Activated CD8-positive, alpha-beta memory T cell treated with anti-CD3 and anti-CD28 coated beads, Interleukin-2, amount 50 U/mL, for 48 hours (primary cell): ENCODE data around the gene TSC22D3.
"Not testable (repeated sequence)": the region's sequence is repeated elsewhere in the genome, so short reads cannot be mapped to it uniquely, and the experiment has no call there.

ENCODE experiments used
- DNase-seq: peaks from one replicate; pipeline ENCODE4 v3.0.0-alpha.2; 2020

The TSC22D3 gene

DNA sequence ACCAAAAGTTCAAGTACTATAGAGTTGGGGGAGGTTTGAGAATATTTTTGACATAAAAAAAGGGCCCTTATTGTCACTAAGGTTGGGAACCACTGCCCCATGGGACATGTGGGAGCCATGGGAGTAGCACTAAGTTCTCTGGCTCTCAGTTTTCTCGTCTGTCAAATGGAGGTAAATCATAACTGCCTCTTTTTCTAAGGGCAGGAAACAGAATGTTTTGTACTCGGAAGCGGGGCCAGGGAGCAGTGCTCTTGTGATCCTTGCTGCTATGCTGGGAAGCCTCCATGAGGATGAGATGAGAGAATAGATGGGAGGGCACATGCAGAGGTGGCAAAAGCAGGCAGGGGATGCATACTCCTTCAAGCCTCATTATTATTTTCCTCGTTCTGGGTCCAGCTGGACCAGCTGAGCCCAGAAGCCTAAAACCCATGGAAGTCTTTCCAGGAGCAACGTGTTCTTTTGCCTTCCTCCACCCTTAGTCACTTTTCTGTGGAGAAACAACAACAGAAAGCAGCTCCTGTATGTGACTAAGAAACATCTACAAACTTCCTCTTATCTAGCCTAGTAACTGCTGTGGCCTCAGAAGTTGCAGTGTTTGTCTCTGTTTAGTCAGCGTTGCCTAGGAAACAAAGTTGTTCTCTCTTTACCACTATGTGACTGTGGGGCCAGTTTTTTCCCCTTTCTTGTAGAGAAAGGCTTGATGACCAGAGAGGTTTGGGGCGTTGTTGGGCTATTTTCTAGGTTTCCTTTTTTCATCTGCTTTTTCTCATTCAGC lies 64.8 kb downstream of the TSC22D3 start:
- no peak for DNase-seq

- DNase-seq: no peak
Observed at GRCh38 chrX:107709266-107709806, 66.3 kb downstream of the TSC22D3 start.

DNA sequence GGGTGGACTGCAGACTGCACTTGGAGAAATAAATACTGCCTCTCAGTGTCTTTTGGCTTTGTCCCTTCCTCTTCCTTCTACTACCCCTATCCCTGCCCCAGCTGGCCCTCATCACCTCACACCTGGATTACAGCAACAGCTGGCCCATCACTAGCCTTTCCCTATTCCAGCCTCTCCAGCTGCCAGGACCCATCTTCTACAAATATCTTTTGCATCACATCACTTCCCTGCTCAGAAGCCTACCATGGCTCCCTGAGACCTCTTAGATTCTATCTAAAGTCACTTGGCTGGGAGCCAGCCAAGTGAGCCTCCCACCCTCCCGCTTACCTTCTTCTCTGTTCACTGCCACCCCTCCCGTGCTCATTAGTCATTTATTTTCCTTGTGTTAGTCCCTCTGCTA lies 66.8 kb downstream of the TSC22D3 start:
- DNase-seq: no peak

DNA sequence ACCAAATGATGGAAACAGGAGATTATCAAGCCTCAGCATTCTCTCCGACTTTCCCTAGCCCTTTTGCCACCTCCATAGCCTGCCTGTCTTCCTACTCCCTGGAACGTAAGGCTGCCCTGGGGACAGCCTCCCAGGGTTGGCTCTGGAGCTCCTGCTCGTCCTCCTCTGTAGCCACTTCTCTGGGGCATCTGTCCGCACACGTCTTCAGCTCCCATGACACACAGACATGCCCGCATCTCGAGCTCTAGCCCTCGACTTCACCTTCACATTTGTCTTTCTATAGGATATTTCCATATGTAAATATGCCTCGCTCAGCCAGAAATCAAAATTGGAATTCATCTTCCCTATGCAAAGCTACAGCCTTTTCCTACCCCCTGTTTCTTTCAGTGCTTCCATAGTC lies 67.7 kb downstream of the TSC22D3 start:
- no peak for DNase-seq

- no peak for DNase-seq
Observed at GRCh38 chrX:107706309-107706708, 69.3 kb downstream of the TSC22D3 start.

DNA sequence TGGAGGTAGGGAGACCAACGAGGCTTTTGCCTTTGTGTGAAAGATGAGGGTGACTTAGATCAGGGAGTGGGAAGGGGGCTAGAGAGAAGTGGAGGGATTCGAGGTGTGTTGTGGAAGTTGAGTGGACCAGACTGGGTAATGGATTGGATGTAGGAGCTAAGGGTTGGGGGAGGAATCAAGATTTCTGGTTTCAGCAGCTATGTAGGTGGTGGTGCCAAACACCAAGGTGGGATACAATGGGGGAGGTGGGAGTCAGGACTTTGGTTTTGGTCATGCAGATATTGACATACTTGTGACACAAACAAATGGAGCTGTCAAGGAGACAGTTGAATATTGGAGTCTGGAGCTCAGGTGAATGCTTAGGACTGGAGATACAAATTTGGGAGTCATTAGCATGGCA lies 71.0 kb downstream of the TSC22D3 start:
- no peak for DNase-seq

GRCh38 chrX:107704181-107704580 lies 71.4 kb downstream of the TSC22D3 start:
- DNase-seq: no peak

DNA sequence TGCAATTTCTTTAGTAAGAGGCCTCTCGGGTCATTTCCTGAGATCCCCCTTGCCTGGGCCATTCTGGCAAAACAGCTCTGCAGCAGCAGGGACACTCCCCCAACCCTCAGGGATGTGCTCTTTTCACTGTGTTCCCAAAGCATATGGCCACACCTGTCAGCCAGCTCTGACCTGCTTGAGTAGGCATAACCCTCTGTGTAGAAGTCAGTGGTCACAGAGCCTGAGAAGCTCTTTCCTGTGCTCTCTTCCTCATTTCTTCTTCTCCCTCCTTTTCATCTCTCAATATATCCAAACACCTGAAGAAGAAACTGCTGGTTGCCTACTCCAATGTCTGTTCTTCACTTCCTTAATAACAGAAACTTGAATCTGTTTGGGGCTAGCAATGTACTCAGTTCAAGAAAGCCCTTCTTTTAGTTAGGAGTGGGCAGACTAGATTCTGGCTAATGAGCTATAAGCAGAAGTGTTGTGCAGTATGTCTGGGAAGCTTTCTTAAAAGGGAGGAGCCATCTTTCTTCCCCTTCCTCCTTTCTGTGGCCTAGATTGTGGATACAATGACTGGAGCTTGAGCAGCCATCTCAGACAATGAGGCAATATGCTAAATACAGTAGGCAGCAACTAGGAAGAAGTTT lies 74.0 kb downstream of the TSC22D3 start:
- DNase-seq: no peak

- no peak for DNase-seq
Observed at GRCh38 chrX:107700790-107701189, 74.8 kb downstream of the TSC22D3 start.

DNA sequence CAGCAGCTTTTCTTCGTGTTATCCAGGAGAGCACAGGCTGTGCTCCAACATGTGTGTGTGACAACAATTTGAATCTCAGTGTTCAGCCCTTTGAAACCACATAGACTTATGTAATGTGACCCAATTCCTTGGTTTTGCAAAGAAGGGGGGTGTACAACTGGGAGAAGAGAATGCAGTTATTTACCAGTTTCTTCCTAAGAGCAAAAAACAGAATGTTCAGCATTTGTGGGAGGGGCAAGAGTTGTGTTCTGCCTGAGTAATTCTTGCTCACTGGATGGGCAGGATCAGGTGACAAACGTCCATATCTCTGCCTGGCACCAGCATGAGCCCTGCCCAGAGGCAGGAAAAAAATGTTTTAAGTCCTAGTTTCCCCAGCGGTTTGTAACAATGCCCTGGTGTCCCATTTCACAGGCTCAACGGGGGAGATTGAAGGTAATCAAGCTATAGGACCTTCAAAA lies 75.2 kb downstream of the TSC22D3 start:
- DNase-seq: no peak

GRCh38 chrX:107699616-107700015 lies 76.0 kb downstream of the TSC22D3 start:
- DNase-seq: no peak

DNA sequence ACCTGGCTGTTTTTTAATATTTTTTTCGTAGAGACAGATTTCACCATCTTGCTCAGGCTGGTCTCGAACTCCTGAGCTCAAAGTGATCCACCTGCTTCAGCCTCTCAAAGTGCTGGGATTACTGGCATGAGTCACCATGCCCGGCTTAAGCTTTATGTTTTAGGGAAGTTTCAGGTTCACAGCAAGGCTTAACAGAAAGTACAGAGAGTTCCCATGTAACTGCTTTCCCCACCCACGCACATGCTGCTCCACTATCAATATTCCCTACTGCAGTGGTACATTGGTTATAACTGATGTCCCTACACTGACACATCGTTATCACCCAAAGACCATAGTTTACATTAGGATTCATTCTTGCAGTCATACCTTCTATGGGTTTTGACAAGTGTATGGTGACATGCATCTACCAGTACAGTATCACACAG lies 84.6 kb downstream of the TSC22D3 start:
- no peak for DNase-seq

DNA sequence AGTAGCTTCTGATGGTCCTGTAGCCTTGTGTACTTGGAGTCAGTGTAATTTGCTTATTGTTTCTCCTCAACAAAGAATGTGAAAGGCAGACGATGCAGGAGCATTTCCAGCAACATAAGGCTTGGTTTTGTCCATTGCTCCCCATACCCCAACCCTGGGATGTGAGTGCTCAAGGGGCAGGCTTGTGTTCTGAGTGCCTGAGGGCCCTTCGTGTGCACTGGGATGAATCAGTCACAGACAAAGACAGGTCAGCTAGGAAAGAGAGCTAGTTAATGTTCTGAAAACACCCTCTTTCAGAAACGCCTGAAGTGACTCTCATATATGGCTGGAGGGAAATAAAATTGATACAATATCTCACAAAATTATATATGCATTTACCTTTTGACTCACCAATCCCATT lies 88.1 kb downstream of the TSC22D3 start:
- no peak for DNase-seq

DNA sequence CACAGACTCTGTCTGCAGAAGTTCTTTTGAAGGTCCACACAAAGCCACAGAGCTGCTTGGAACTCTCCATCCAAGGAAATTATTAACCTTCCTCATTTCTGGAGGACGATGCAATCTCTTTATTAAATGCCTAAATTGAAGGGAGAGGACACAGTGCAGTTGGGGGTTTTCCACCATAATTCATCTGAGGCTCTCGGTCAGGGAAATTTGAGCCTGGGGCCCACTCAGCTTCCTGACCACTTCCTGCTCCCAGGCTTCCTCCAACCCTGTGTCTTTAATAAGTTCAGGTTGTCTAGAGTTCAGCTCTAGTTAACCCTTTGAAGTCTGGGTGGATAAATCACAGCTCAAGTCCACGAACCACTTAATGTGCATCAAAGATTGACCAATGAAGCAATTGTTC lies 88.8 kb downstream of the TSC22D3 start:
- DNase-seq: no peak

- DNase-seq: no peak
Observed at GRCh38 chrX:107686026-107686425, 89.6 kb downstream of the TSC22D3 start.

DNA sequence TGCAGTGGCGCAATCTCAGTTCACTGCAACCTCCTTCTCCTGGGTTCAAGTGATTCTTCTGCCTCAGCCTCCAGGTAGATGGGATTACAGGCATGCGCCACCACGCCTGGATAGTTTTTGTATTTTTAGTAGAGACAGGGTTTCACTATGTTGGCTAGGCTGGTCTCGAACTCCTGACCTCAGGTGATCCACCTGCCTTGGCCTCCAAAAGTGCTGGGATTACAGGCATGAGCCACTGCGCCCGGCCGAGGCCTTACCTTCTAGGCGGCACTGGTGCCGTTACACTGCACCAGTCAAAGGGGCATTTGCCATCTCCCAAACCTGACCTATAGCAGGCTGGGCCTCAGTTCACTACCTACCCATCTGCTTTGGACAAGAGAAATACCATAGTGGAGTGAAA lies 90.0 kb downstream of the TSC22D3 start:
- DNase-seq: not testable (repeated sequence)

DNA sequence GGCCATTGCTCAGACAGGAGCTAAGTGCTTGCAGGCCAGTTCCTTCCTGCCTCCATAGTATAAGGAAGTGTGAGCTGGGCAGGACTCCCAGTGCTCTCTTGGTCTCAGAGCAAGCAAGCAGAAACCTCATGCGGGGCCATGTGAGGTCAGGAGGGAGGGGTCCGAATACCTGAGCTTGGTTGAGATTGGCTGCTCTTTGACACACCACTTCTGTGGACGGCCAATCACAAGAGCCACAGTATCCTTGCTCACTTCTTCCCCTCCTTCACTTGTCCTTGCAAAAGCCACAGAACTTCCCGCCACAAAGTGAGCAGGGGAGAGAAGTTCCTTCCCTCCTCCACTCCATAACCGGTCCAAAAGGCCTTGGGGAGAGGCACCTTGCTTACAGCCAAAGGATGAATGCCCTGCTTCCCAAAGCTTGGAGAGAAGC lies 90.6 kb downstream of the TSC22D3 start:
- DNase-seq: no peak

- DNase-seq: no peak
Observed at GRCh38 chrX:107683931-107684330, 91.7 kb downstream of the TSC22D3 start.

- DNase-seq: no peak
Observed at GRCh38 chrX:107683124-107683895, 92.3 kb downstream of the TSC22D3 start.

DNA sequence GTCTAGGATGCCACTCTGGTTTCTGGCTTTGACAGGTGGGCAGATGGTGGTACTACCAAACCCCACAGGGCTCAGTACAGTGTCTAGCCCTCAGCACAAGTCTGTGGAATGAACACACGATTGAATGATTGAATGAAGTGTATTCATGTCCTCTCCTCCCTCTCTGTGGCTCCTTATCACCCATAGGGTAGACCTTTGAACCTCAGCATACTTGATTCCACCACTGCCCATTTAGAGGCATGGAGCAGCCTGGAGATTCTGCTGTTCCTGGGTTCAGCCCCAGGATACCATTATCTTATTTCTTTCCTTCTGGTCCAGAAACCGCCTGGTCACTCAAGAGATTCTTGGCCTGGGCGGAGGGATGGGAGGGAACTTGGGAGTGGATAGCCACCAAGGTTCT lies 93.3 kb downstream of the TSC22D3 start:
- no peak for DNase-seq

DNA sequence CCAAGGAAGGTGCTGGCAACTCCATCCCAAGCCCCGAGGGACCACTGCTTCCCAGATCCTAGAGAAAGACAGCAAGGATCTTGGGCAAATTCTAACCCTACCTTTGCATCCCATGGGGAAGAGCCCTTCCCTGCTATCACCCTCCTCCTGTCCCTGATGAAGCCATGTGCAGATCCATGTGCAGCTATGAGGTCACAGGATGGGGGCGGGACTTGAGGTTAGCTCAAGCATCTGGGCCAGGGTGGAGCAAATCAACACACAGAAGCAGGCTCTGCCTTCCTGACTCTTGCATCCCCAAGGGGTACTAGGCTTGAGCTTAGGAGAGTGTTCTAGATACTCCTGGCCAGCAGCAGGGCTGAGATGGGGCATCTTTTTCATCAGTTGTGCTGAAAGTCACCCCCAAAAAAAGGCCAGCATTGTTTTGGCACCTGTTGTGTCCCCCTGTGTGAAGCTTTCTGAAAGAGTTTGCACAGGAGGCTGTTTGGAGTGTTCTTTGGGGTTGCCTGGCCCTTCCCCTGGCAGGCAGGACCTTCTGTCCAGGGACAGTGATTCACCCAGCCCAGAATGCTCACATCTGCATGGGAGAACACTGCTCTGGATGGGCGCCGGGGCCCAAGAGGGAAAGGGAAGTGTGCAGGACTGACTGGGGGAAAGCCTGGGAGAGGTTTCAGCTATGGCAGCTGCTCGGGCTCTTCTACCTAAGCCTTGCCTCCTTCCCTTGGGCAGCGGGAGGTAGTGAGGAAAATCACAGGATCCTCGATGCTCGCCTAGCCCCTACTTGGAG lies 96.4 kb downstream of the TSC22D3 start:
- DNase-seq: no peak

DNA sequence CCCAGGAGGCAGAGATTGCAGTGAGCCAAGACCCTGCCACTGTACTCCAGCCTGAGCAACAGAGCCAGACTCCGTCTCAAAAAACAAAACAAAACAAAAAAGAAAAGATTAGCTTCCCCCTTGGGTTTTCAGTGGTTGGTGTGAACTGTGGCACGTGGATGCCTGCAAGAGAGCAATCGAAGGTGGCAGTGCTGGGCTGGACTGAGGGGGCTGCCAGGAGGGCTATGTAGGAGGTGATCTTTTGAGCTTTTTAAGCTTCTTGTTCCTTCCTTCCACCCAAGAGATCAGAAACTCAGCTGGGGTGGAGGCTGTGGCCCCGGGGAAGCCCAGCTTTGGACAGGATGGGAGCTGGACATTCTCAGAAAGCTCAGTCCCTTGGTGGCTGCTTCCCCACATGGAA lies 97.7 kb downstream of the TSC22D3 start:
- DNase-seq: no peak

DNA sequence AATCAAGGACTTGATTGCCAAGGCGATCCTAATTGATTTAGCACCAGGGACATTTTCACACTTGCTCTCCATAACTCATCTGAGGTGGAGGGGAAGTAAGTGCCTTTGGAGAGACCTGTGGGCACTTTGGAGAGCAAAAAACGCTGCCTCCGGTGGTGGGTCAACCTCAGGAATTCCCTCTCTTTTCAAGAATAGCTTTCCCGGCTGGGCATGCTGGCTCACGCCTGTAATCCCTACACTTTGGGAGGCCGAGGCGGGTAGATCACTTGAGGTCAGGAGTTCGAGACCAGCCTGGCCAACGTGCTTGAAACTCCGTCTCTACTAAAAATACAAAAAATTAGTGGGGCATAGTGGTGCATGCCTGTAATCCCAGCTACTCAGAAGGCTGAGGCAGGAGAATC lies 98.1 kb downstream of the TSC22D3 start:
- DNase-seq: no peak
